Esophagus muscularis mucosa (tissue), 4 donors: ENCODE measurements around the gene RUVBL2. TPM values are rescaled to one million over a fixed set of nuclear protein-coding genes. Genes with fewer than 3 reads are reported as not detected.

ENCODE experiments used
- DNase-seq: peaks from one replicate; pipeline ENCODE4 v3.0.0-alpha.2; 2017; ENCODE audit errors: extremely low spot score
- H3K27ac ChIP-seq, 4 donors: fragments of 200-600 bp; sonication (generic); replicated peaks in 1 of 4; 1 replicate in 3 of 4; 2 replicates in 1 of 4; pipeline ENCODE4 v1.5.1; 2016 to 2019; ENCODE audit warnings: mild to moderate bottlenecking in 1 of 4
- H3K27me3 ChIP-seq, 4 donors: fragments of 200-600 bp; sonication (generic); one replicate each; pipeline versions ENCODE4 v1.5.1 to v1.6.0; 2016 to 2019
- H3K36me3 ChIP-seq, 4 donors: fragments of 200-600 bp; sonication (generic); one replicate each; pipeline ENCODE4 v1.5.1; 2016 to 2019
- H3K4me1 ChIP-seq, 4 donors: fragments of 200-600 bp; sonication (generic); one replicate each; pipeline ENCODE4 v1.5.1; 2016 to 2019
- H3K4me3 ChIP-seq, 4 donors: fragments of 200-600 bp; sonication (generic); 1 replicate in 2 of 4; 2 replicates in 2 of 4; pipeline ENCODE4 v1.5.1; 2016 to 2019; ENCODE audit warnings: mild to moderate bottlenecking in 4 of 4, moderate library complexity in 1 of 4
- H3K9me3 ChIP-seq, 4 donors: fragments of 200-600 bp; sonication (generic); 1 replicate in 3 of 4; 2 replicates in 1 of 4; pipeline ENCODE4 v1.5.1; 2016 to 2019
- EP300 ChIP-seq: sonication (generic); formaldehyde crosslinking; IDR thresholded peaks from one replicate; pipeline ENCODE4 v1.6.1; 2017; ENCODE audit warnings: antibody characterized with exemption
- POLR2A ChIP-seq: fragments of 450-650 bp; IDR thresholded peaks from one replicate; pipeline ENCODE4 v1.6.1; 2017; ENCODE audit warnings: antibody characterized with exemption, moderate library complexity, mild to moderate bottlenecking, low read depth
- POLR2AphosphoS5 ChIP-seq, 2 donors: sonication (generic); formaldehyde crosslinking; IDR thresholded peaks; one replicate each; pipeline ENCODE4 v1.6.1; 2017; ENCODE audit warnings: antibody characterized with exemption in 2 of 2
- WGBS: methylation state at CpG from one replicate; pipeline ENCODE4 v1.1.5; 2018; 5-methylcytosine and 5-hydroxymethylcytosine counted together
- intact Hi-C: fragments of 100-400 bp; cut with DNase I; formaldehyde crosslinking; loops from one replicate; pipeline ENCODE4 v1.15.1; 2023
- total RNA-seq, 4 donors: library from RNA; depleted of rRNA; stranded (reverse); fragments of >200 nt; gene quantifications; one replicate each; pipeline versions ENCODE4 v1.1.0 to v1.2.1, GENCODE V29; 2016
- TF ChIP-seq, protein P1 (sequence below), 3 experiments: fragments of 200-600 bp in 2 of 3; fragments of 450-650 bp in 1 of 3; sonication (generic) in 2 of 3; IDR thresholded peaks; one replicate each; pipeline ENCODE4 v1.5.1; 2017 to 2019; ENCODE audit warnings: antibody characterized with exemption in 3 of 3, mild to moderate bottlenecking in 2 of 3, moderate library complexity in 1 of 3

Gene RUVBL2
- total RNA-seq, 4 donors from 2014 or later = 72.7 to 113 (median 97.6) TPM

DNA sequence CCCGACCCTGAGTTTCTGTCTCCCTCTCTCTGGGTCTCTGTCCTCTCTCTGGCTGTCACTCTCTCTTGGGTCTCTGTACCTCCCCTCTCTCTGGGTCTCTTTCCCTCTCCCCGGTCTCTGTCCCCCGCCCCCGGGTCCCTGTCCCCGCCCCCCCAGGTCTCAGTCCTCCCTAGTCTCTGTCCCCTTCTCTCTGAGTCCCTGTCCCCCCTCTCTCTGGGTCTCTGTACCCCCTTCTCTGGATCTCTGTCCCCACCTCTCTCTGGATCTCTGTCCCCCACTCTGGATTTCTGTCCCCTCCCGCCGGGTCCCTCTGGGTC lies 30.9 kb upstream of the RUVBL2 start:
- Histone ChIP-seq H3K27me3 (no peaks in the 10 kb centered on the region), H3K27ac (peak overlapping the region; percentile 92 to 94 (median 93)), H3K36me3 (peaks cover 7 to 38% (median 20%) of the 10 kb centered on the region in 4 donors), H3K4me1 (peaks cover 40 to 55% (median 51%) of the 10 kb centered on the region in 4 donors), H3K9me3 (no peaks in the 10 kb centered on the region), H3K4me3 (no peak overlapping the region)
- TF ChIP-seq POLR2A = no peak
- TF ChIP-seq POLR2AphosphoS5 (IDR thresholded peaks at IDR 0.05) = no peak
- TF ChIP-seq, protein P1, sequence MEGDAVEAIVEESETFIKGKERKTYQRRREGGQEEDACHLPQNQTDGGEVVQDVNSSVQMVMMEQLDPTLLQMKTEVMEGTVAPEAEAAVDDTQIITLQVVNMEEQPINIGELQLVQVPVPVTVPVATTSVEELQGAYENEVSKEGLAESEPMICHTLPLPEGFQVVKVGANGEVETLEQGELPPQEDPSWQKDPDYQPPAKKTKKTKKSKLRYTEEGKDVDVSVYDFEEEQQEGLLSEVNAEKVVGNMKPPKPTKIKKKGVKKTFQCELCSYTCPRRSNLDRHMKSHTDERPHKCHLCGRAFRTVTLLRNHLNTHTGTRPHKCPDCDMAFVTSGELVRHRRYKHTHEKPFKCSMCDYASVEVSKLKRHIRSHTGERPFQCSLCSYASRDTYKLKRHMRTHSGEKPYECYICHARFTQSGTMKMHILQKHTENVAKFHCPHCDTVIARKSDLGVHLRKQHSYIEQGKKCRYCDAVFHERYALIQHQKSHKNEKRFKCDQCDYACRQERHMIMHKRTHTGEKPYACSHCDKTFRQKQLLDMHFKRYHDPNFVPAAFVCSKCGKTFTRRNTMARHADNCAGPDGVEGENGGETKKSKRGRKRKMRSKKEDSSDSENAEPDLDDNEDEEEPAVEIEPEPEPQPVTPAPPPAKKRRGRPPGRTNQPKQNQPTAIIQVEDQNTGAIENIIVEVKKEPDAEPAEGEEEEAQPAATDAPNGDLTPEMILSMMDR (IDR thresholded peaks at IDR 0.05) = no peak
- no peak for TF ChIP-seq EP300
- whole genome bisulfite sequencing = 64% methylated on average over 7 of the region's 7 CpGs
- no peak for DNase-seq
- intact Hi-C loops = no loop called here

DNA sequence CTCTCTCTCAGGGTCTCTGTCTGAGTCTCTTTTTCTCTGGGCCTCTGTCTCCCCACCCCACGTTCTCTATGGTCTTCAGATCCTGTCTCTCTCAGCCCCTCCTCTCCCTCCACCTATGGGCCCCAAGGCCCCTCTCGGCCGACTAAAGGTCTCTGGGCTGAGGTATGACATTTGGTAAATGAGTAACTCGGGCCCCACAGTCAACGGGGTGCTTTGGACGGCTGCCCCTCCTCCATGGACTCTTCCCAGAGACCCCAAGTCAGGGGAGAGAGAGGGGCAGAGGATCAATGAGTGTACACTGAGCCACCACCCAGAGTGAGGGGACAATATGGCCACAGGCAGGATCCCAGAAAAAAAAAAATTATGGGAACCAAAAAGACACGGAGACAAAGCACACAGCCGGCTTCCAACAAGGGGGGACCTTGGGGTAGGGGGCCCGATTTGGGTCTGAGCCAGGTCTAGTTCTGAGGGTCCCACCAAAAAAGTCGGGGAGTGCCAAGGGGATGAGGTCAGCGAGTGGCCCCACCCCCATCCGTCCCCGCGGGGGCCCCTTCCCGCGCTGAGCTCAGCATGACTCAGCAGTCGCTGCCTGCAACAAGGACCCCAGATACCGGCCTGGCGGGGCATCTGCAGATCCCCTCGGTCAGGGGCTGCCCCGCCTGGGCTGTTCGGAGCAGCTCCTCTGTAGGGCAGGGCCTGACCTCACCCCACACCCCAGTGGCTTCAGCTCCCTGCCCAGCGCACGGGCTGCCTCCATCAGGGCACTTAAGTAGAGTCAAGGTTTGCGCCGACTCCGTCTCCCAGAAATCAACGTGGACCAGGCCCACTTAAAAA lies 30.1 kb upstream of the RUVBL2 start:
- WGBS = 16% methylated on average over 23 of the region's 28 CpGs
- H3K4me1 ChIP-seq = peaks cover 45 to 61% (median 59%) of the 10 kb centered on the region in 4 donors
- H3K27ac ChIP-seq = peak overlapping the region; percentile 92 to 94 (median 93)
- TF ChIP-seq POLR2A (no peak), POLR2AphosphoS5 (IDR thresholded peaks at IDR 0.05) (peak; percentile 83 to 84), EP300 (peak; percentile 32)
- TF ChIP-seq, protein P1 (IDR thresholded peaks at IDR 0.05) = no peak
- intact Hi-C loops = no loop called here
- peaks cover 7 to 37% (median 25%) of the 10 kb centered on the region in 4 donors for H3K36me3 ChIP-seq
- no peaks in the 10 kb centered on the region for H3K9me3 ChIP-seq
- no peak for DNase-seq
- peak overlapping the region; percentile 72 to 94 (median 76) for H3K4me3 ChIP-seq
- H3K27me3 ChIP-seq = no peaks in the 10 kb centered on the region

DNA sequence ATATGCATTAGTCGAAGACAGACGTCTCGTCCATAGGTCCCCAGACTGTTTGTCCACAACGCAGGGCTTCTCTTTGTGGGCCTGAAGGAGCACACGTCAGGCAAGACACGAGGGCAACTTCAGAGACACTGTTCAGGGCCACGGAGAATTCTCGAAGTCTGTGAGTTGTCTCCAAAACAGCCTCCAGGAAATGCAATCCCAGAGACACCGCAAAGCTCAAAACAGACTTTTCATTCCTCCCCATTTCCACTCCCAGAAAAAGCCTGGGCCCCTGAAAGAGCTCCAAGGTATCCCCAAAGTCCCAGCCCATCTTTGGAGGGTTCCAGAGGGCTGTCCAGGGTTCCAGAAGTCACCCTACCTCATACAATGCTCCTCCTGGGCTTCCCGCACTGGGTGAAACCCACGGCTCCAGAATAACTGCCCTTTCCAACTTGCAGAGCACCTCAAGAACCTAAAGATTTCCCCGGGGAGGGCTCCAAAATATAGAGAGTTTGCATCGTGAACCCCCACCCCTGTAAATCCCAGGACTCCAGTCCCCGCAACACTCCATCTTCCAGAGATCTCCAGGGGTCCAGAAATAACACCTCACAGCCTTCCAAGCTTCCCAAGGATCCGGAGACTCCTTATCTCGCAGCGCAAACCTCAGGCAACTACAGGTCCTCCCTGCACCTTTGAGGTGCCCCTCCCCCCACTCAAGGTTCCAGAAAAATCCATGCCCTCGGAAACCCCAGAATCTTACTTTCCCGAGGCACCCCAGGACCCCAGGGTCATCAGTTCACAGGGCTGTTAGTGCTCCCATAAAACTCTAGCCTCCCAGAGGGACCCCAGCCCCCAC lies 29.3 kb upstream of the RUVBL2 start:
- no peak for DNase-seq
- H3K4me3 ChIP-seq = peak overlapping the region; percentile 72 to 94 (median 76)
- H3K4me1 ChIP-seq = peaks cover 53 to 66% (median 62%) of the 10 kb centered on the region in 4 donors
- TF ChIP-seq, protein P1 (IDR thresholded peaks at IDR 0.05) = no peak
- TF ChIP-seq POLR2A = no peak
- 37% methylated on average over 14 of the region's 19 CpGs for WGBS
- no peaks in the 10 kb centered on the region for H3K9me3 ChIP-seq
- peak overlapping the region; percentile 92 to 94 (median 93) for H3K27ac ChIP-seq
- no peaks in the 10 kb centered on the region for H3K27me3 ChIP-seq
- intact Hi-C loops = loop anchor here (5.0 kb wide), 1 partner anchor 92 kb away; the partner anchor contains the start of gene PPP1R15A
- peaks cover 13 to 42% (median 33%) of the 10 kb centered on the region in 4 donors for H3K36me3 ChIP-seq

DNA sequence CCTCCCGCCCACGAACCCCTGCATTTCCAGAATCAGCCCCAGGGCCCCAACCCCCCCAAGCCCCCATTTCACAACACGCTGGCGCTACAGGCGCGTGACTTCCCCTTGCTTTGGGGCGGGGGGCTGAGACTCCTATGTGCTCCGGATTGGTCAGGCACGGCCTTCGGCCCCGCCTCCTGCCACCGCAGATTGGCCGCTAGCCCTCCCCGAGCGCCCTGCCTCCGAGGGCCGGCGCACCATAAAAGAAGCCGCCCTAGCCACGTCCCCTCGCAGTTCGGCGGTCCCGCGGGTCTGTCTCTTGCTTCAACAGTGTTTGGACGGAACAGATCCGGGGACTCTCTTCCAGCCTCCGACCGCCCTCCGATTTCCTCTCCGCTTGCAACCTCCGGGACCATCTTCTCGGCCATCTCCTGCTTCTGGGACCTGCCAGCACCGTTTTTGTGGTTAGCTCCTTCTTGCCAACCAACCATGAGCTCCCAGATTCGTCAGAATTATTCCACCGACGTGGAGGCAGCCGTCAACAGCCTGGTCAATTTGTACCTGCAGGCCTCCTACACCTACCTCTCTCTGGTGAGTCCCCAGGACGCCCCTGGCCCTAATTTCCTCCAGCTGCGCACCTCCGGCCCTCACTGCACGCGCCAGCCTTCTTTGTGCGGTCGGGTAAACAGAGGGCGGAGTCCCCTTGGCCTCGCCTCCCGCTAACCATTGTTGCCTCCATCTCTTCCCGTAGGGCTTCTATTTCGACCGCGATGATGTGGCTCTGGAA lies 28.5 kb upstream of the RUVBL2 start, which contains the start of gene FTL:
FTL (plus strand) TSS at position 270 of the 766 bp plus-strand sequence; CDS start at position 469, 199 bp downstream.
- WGBS = under 1% methylated on average over 36 of the region's 52 CpGs
- peak; percentile 100 for DNase-seq
- H3K4me3 ChIP-seq = peak within 1 kb of the TSS; percentile 72 to 94 (median 76)
- no peaks in the 10 kb centered on the region for H3K27me3 ChIP-seq
- no peak for TF ChIP-seq EP300
- peak; percentile 100 for TF ChIP-seq POLR2A
- peak; percentile 99 to 100 for TF ChIP-seq POLR2AphosphoS5 (IDR thresholded peaks at IDR 0.05)
- TF ChIP-seq, protein P1 (IDR thresholded peaks at IDR 0.05) = no peak
- peak within 1 kb of the TSS; percentile 92 to 94 (median 93) for H3K27ac ChIP-seq
- intact Hi-C loops = loop anchor here (5.0 kb wide), 1 partner anchor 93 kb away; the partner anchor contains the start of gene PPP1R15A
- H3K36me3 ChIP-seq = peaks cover 13 to 50% (median 40%) of the 10 kb centered on the region in 4 donors
- no peaks in the 10 kb centered on the region for H3K9me3 ChIP-seq
- H3K4me1 ChIP-seq = peaks cover 53 to 66% (median 60%) of the 10 kb centered on the region in 4 donors
